ENCODE results near the gene TRHDE. TPM values are rescaled to one million over a fixed set of nuclear protein-coding genes. Genes with fewer than 3 reads are reported as not detected.

Gene TRHDE
- total and polyA plus RNA-seq, 2 donors (not counting 3 experiments of a cell fraction or from before 2014, with no cell fraction given): not detected

DNA sequence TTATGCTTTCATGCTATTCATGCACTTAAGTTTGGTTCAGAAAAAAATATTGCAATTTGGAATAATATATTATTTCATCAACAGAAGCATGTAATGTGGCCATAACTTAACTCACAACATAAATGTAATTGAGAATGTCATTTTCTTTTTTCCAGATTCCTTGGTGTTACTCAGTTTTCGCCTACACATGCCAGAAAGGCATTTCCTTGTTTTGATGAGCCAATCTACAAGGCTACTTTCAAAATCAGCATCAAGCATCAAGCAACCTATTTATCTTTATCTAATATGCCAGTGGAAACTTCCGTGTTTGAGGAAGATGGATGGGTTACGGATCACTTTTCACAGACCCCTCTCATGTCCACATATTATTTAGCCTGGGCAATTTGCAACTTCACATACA, 14.4 kb downstream of the TRHDE start:
- H3K4me2 ChIP-seq (ENCODE audit: insufficient read depth, low read length): no peak overlapping the region
- no peak overlapping the region for H3K27ac ChIP-seq (ENCODE audit: insufficient read depth, low read depth, low read length)
- H3K4me1 ChIP-seq (ENCODE audit: control insufficient read depth, extremely low read depth, insufficient read depth, low read length): no peaks in the 10 kb centered on the region
- no peak overlapping the region for H3K9ac ChIP-seq (replicated peaks; ENCODE audit: extremely low read depth, insufficient read depth, low read length)
- no peaks in the 10 kb centered on the region for H3K79me2 ChIP-seq (ENCODE audit: control insufficient read depth, insufficient read depth, low read length)
- dilution Hi-C loops (cut with MboI; ENCODE audit: extremely low pct_ligation_motif_present, low sequenced_read_pairs) (no loop called here), intact Hi-C loops (cut with micrococcal nuclease) (no loop called here)
- CTCF ChIA-PET: no interaction called here
- no TSS peak for BruUV-seq (replicated peaks)
- POLR2A ChIA-PET: no interaction called here
- FAIRE-seq (no peak), DNase-seq (ENCODE audit: low read depth, low spot score) (no peak)
- H4K20me1 ChIP-seq (replicated peaks; ENCODE audit: control insufficient read depth, extremely low read depth, insufficient read depth, low read length): no peaks in the 10 kb centered on the region
- no peak overlapping the region for H3K4me3 ChIP-seq (replicated peaks in 1 of 3; ENCODE audit: insufficient read depth in 1 of 3, low read depth in 1 of 3, low read length in 3 of 3)
- H3K27me3 ChIP-seq (ENCODE audit: control insufficient read depth in 2 of 2, insufficient read depth in 2 of 2, low read length in 2 of 2): no peaks in the 10 kb centered on the region
- H2AFZ ChIP-seq (ENCODE audit: low read depth, low read length): no peak overlapping the region
- TF ChIP-seq POLR2AphosphoS5 (IDR thresholded peaks at IDR 0.05; ENCODE audit: insufficient read depth, low read depth, low read length): no peak
- H3K9me3 ChIP-seq (replicated peaks; ENCODE audit: control insufficient read depth, insufficient read depth, low read length): no peaks in the 10 kb centered on the region
- no peaks in the 10 kb centered on the region for H3K9me1 ChIP-seq (replicated peaks; ENCODE audit: control insufficient read depth, extremely low read depth, insufficient read depth, low read length)
- H3K36me3 ChIP-seq (ENCODE audit: control insufficient read depth in 2 of 2, extremely low read depth in 1 of 2, insufficient read depth in 2 of 2, low read length in 2 of 2): no peaks in the 10 kb centered on the region

DNA sequence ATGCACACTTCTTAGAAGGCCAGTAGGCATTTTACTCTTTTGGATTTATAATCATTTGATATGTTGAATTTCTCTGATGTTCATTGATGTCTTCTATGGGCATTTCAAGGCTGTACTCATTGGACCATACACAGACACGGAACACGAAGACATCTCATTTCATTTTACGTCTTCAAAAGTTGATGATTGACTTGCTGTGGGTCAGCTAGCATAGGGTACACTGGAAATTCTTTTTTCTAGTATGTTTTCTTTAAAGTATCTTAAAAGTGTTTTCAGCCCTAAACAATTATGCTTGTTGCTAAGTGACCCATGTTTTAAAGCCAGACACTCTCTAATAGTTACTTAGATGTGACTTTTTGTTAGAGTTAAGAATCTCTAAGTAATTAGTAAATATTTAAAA, 16.3 kb downstream of the TRHDE start:
- POLR2A ChIA-PET: no interaction called here
- no peaks in the 10 kb centered on the region for H3K4me1 ChIP-seq (ENCODE audit: control insufficient read depth, extremely low read depth, insufficient read depth, low read length)
- no peak overlapping the region for H3K4me3 ChIP-seq (replicated peaks in 1 of 3; ENCODE audit: insufficient read depth in 1 of 3, low read depth in 1 of 3, low read length in 3 of 3)
- FAIRE-seq (no peak), DNase-seq (ENCODE audit: low read depth, low spot score) (no peak)
- H3K79me2 ChIP-seq (ENCODE audit: control insufficient read depth, insufficient read depth, low read length): no peaks in the 10 kb centered on the region
- TF ChIP-seq, protein P1, sequence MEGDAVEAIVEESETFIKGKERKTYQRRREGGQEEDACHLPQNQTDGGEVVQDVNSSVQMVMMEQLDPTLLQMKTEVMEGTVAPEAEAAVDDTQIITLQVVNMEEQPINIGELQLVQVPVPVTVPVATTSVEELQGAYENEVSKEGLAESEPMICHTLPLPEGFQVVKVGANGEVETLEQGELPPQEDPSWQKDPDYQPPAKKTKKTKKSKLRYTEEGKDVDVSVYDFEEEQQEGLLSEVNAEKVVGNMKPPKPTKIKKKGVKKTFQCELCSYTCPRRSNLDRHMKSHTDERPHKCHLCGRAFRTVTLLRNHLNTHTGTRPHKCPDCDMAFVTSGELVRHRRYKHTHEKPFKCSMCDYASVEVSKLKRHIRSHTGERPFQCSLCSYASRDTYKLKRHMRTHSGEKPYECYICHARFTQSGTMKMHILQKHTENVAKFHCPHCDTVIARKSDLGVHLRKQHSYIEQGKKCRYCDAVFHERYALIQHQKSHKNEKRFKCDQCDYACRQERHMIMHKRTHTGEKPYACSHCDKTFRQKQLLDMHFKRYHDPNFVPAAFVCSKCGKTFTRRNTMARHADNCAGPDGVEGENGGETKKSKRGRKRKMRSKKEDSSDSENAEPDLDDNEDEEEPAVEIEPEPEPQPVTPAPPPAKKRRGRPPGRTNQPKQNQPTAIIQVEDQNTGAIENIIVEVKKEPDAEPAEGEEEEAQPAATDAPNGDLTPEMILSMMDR (IDR thresholded peaks at IDR 0.05; ENCODE audit: extremely low read depth in 1 of 2, insufficient read depth in 1 of 2, low read depth in 1 of 2, low read length in 2 of 2): no peak
- TF ChIP-seq JUN (IDR thresholded peaks at IDR 0.05; ENCODE audit: borderline replicate concordance, insufficient read depth, insufficient read length, low read depth) (no peak), GATA2 (IDR thresholded peaks at IDR 0.05; ENCODE audit: insufficient read depth, insufficient read length, low read depth, low read length) (no peak), MYC (IDR thresholded peaks at IDR 0.05; ENCODE audit: low read depth, low read length) (no peak), POLR2A (IDR thresholded peaks at IDR 0.05; ENCODE audit: low read depth, low read length) (no peak), FOS (IDR thresholded peaks at IDR 0.05; ENCODE audit: borderline replicate concordance, insufficient read depth, low read length) (no peak), EZH2 (IDR thresholded peaks at IDR 0.05; ENCODE audit: borderline replicate concordance, low read depth, low read length, severe bottlenecking) (no peak)
- TF ChIP-seq, protein P2, sequence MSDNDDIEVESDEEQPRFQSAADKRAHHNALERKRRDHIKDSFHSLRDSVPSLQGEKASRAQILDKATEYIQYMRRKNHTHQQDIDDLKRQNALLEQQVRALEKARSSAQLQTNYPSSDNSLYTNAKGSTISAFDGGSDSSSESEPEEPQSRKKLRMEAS (IDR thresholded peaks at IDR 0.05; ENCODE audit: insufficient read depth, insufficient read length): no peak
- no peaks in the 10 kb centered on the region for H3K9me1 ChIP-seq (replicated peaks; ENCODE audit: control insufficient read depth, extremely low read depth, insufficient read depth, low read length)
- CTCF ChIA-PET: no interaction called here
- H3K4me2 ChIP-seq (ENCODE audit: insufficient read depth, low read length): no peak overlapping the region
- intact Hi-C loops (cut with micrococcal nuclease) (no loop called here), dilution Hi-C loops (cut with MboI; ENCODE audit: extremely low pct_ligation_motif_present, low sequenced_read_pairs) (no loop called here)
- H3K9me3 ChIP-seq (replicated peaks; ENCODE audit: control insufficient read depth, insufficient read depth, low read length): peaks cover under 1% of the 10 kb centered on the region
- no peak overlapping the region for H3K27ac ChIP-seq (ENCODE audit: insufficient read depth, low read depth, low read length)
- no TSS peak for BruUV-seq (replicated peaks)
- no peak overlapping the region for H2AFZ ChIP-seq (ENCODE audit: low read depth, low read length)
- no peaks in the 10 kb centered on the region for H4K20me1 ChIP-seq (replicated peaks; ENCODE audit: control insufficient read depth, extremely low read depth, insufficient read depth, low read length)
- no peaks in the 10 kb centered on the region for H3K27me3 ChIP-seq (ENCODE audit: control insufficient read depth in 2 of 2, insufficient read depth in 2 of 2, low read length in 2 of 2)
- no peaks in the 10 kb centered on the region for H3K36me3 ChIP-seq (ENCODE audit: control insufficient read depth in 2 of 2, extremely low read depth in 1 of 2, insufficient read depth in 2 of 2, low read length in 2 of 2)
- no peak overlapping the region for H3K9ac ChIP-seq (replicated peaks; ENCODE audit: extremely low read depth, insufficient read depth, low read length)
